Trophoblast cell (in vitro differentiated cells and primary cell): ENCODE data around the gene PDRG1.

Experiments used
- DNase-seq, 2 donors: peaks; one replicate each; pipeline ENCODE4 v3.0.0-alpha.2; 2016
- H2AFZ ChIP-seq: 2 replicates; pipeline ENCODE4 v1.6.1; 2013; ENCODE audit warnings: low read length, moderate library complexity, mild to moderate bottlenecking; ENCODE audit not compliant: insufficient read depth, poor library complexity
- H2AK5ac ChIP-seq: 2 replicates; pipeline ENCODE4 v1.6.1; 2013; ENCODE audit warnings: mild to moderate bottlenecking, low read length
- H2BK120ac ChIP-seq: 2 replicates; pipeline ENCODE4 v1.6.1; 2013; ENCODE audit warnings: low read length, mild to moderate bottlenecking, moderate library complexity; ENCODE audit not compliant: insufficient read depth, poor library complexity
- H2BK12ac ChIP-seq: 2 replicates; pipeline ENCODE4 v1.6.1; 2013; ENCODE audit warnings: mild to moderate bottlenecking, low read length, moderate library complexity
- H2BK5ac ChIP-seq: 2 replicates; pipeline ENCODE4 v1.6.1; 2013; ENCODE audit warnings: low read length, low read depth, moderate library complexity, mild to moderate bottlenecking; ENCODE audit not compliant: poor library complexity
- H3K14ac ChIP-seq: 2 replicates; pipeline ENCODE4 v1.6.1; 2013; ENCODE audit warnings: mild to moderate bottlenecking, low read length
- H3K18ac ChIP-seq: 2 replicates; pipeline ENCODE4 v1.6.1; 2013; ENCODE audit warnings: mild to moderate bottlenecking, low read length
- H3K23ac ChIP-seq: 2 replicates; pipeline ENCODE4 v1.6.1; 2013; ENCODE audit warnings: low read length
- H3K27ac ChIP-seq: 2 replicates; pipeline ENCODE4 v1.5.1; 2013; ENCODE audit warnings: low read depth, mild to moderate bottlenecking, inconsistent platforms, low read length, moderate library complexity
- H3K27me3 ChIP-seq: 2 replicates; pipeline ENCODE4 v1.6.1; 2013; ENCODE audit warnings: inconsistent platforms, mild to moderate bottlenecking, low read length, moderate library complexity; ENCODE audit not compliant: insufficient read depth
- H3K36me3 ChIP-seq, 2 experiments: 1 replicate in 1 of 2; 2 replicates in 1 of 2; pipeline ENCODE4 v1.6.1; 2013; ENCODE audit warnings: low read length in 2 of 2, mild to moderate bottlenecking in 2 of 2, moderate library complexity in 1 of 2; ENCODE audit not compliant: insufficient read depth in 2 of 2, control insufficient read depth in 1 of 2
- H3K4ac ChIP-seq: 2 replicates; pipeline ENCODE4 v1.6.1; 2013; ENCODE audit warnings: low read depth, mild to moderate bottlenecking, low read length, moderate library complexity
- H3K4me1 ChIP-seq, 2 experiments: 1 replicate in 1 of 2; 2 replicates in 1 of 2; pipeline ENCODE4 v1.6.1; 2013; ENCODE audit warnings: low read length in 2 of 2, mild to moderate bottlenecking in 2 of 2, moderate library complexity in 1 of 2; ENCODE audit not compliant: insufficient read depth in 2 of 2, control insufficient read depth in 1 of 2
- H3K4me2 ChIP-seq: 2 replicates; pipeline ENCODE4 v1.6.1; 2013; ENCODE audit warnings: inconsistent platforms, mild to moderate bottlenecking, low read length, moderate library complexity
- H3K4me3 ChIP-seq: 2 replicates; pipeline ENCODE4 v1.5.1; 2013; ENCODE audit warnings: mild to moderate bottlenecking, low read depth, low read length, inconsistent platforms
- H3K79me1 ChIP-seq: one replicate; pipeline ENCODE4 v1.6.1; 2013; ENCODE audit warnings: low read length
- H3K79me2 ChIP-seq: 2 replicates; pipeline ENCODE4 v1.6.1; 2013; ENCODE audit warnings: low read length, mild to moderate bottlenecking; ENCODE audit not compliant: control insufficient read depth, insufficient read depth, poor library complexity
- H3K9ac ChIP-seq: 2 replicates; pipeline ENCODE4 v1.6.1; 2013; ENCODE audit warnings: mild to moderate bottlenecking, low read length
- H3K9me3 ChIP-seq: 2 replicates; pipeline ENCODE4 v1.6.1; 2013; ENCODE audit warnings: low read depth, mild to moderate bottlenecking, control low read depth, inconsistent platforms, low read length; ENCODE audit not compliant: insufficient read depth
- H4K12ac ChIP-seq: 2 replicates; pipeline ENCODE4 v1.6.1; 2013; ENCODE audit warnings: low read depth, mild to moderate bottlenecking, low read length, moderate library complexity
- H4K8ac ChIP-seq: 2 replicates; pipeline ENCODE4 v1.6.1; 2013; ENCODE audit warnings: low read depth, mild to moderate bottlenecking, low read length, moderate library complexity
- H4K91ac ChIP-seq: one replicate; pipeline ENCODE4 v1.6.1; 2013; ENCODE audit warnings: low read depth, mild to moderate bottlenecking, low read length, moderate library complexity
- WGBS: extraction: QIAGEN DNeasy Blood & Tissue Kit; methylation state at CpG from one replicate; pipeline ENCODE4 v1.1.7; 2013; ENCODE audit warnings: missing lambda C conversion rate; ENCODE audit not compliant: insufficient read length, insufficient coverage; ENCODE audit errors: extremely low coverage; 5-methylcytosine and 5-hydroxymethylcytosine counted together

The PDRG1 gene

GRCh38 chr20:31939661-31940060 lies 12.2 kb downstream of the PDRG1 start:
- Histone ChIP-seq H3K9ac (no peak overlapping the region), H3K23ac (no peak overlapping the region), H4K91ac (no peak overlapping the region), H3K14ac (no peak overlapping the region), H3K4ac (no peak overlapping the region), H4K8ac (no peak overlapping the region), H3K4me2 (no peak overlapping the region), H3K27me3 (no peaks in the 10 kb centered on the region), H2BK12ac (no peak overlapping the region), H3K4me1 (no peaks in the 10 kb centered on the region), H4K12ac (no peak overlapping the region), H3K36me3 (peaks cover 3 to 7% of the 10 kb centered on the region in 2 experiments), H2BK5ac (no peak overlapping the region), H2BK120ac (no peak overlapping the region), H3K79me2 (no peaks in the 10 kb centered on the region), H2AK5ac (no peak overlapping the region), H3K27ac (no peak overlapping the region), H3K18ac (no peak overlapping the region), H3K79me1 (no peaks in the 10 kb centered on the region), H3K4me3 (no peak overlapping the region), H2AFZ (no peak overlapping the region), H3K9me3 (peaks cover 2% of the 10 kb centered on the region)
- no CpG with 5 or more reads among the region's 2 CpGs for WGBS
- DNase-seq = no peak

- Histone ChIP-seq H3K79me2 (no peaks in the 10 kb centered on the region), H2BK120ac (no peak overlapping the region), H4K12ac (no peak overlapping the region), H3K18ac (no peak overlapping the region), H3K4ac (no peak overlapping the region), H2BK5ac (no peak overlapping the region), H4K8ac (no peak overlapping the region), H3K4me2 (no peak overlapping the region), H2AK5ac (no peak overlapping the region), H2BK12ac (no peak overlapping the region), H3K4me3 (no peak overlapping the region), H2AFZ (no peak overlapping the region), H3K9me3 (peaks cover 2% of the 10 kb centered on the region), H3K9ac (no peak overlapping the region), H3K4me1 (no peaks in the 10 kb centered on the region), H3K14ac (no peak overlapping the region), H4K91ac (no peak overlapping the region), H3K79me1 (no peaks in the 10 kb centered on the region), H3K23ac (no peak overlapping the region), H3K27me3 (no peaks in the 10 kb centered on the region), H3K27ac (no peak overlapping the region), H3K36me3 (peaks cover 0 to 3% of the 10 kb centered on the region in 2 experiments)
- no CpG with 5 or more reads among the region's 1 CpG for WGBS
- no peak for DNase-seq
These were observed 14.0 kb downstream of the PDRG1 start for GRCh38 chr20:31937820-31938219.

DNA sequence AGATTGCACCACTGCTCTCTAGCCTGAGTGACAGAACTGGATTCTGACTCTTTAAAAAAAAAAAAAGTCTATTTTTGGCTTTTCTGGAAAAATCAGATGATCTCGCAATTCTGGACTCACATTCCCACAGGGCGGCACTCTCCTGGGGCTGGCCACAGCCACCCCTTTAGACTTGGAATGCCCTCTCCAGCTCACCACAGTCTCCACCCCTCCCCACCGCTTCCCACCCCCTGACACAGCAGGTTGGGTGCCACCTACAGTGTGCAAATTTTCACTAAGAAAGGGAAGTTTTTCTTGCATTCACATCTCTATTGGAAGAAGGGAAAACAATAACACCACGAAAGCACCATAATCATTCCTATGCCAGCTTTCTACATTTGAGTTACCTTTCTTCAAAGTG lies 15.4 kb downstream of the PDRG1 start:
- no peak for DNase-seq
- H4K12ac ChIP-seq = no peak overlapping the region
- H3K79me1 ChIP-seq = no peaks in the 10 kb centered on the region
- H2BK120ac ChIP-seq = no peak overlapping the region
- no peak overlapping the region for H2AFZ ChIP-seq
- no peak overlapping the region for H3K23ac ChIP-seq
- no peak overlapping the region for H4K91ac ChIP-seq
- H3K27ac ChIP-seq = no peak overlapping the region
- WGBS = no CpG with 5 or more reads among the region's 4 CpGs
- H3K9ac ChIP-seq = no peak overlapping the region
- H3K4me2 ChIP-seq = no peak overlapping the region
- peaks cover 2% of the 10 kb centered on the region for H3K9me3 ChIP-seq
- H3K4me1 ChIP-seq = no peaks in the 10 kb centered on the region
- H3K79me2 ChIP-seq = no peaks in the 10 kb centered on the region
- H3K4ac ChIP-seq = no peak overlapping the region
- no peak overlapping the region for H3K14ac ChIP-seq
- no peak overlapping the region for H3K4me3 ChIP-seq
- no peak overlapping the region for H2BK5ac ChIP-seq
- no peak overlapping the region for H4K8ac ChIP-seq
- H2AK5ac ChIP-seq = no peak overlapping the region
- H3K18ac ChIP-seq = no peak overlapping the region
- H3K36me3 ChIP-seq = no peaks in the 10 kb centered on the region
- no peaks in the 10 kb centered on the region for H3K27me3 ChIP-seq
- H2BK12ac ChIP-seq = no peak overlapping the region

GRCh38 chr20:31934968-31935764 lies 16.7 kb downstream of the PDRG1 start:
- no peaks in the 10 kb centered on the region for H3K36me3 ChIP-seq
- peaks cover 4% of the 10 kb centered on the region for H3K9me3 ChIP-seq
- H3K23ac ChIP-seq = no peak overlapping the region
- H2AFZ ChIP-seq = no peak overlapping the region
- H3K4ac ChIP-seq = no peak overlapping the region
- H3K9ac ChIP-seq = no peak overlapping the region
- no peak overlapping the region for H3K4me3 ChIP-seq
- H3K79me2 ChIP-seq = no peaks in the 10 kb centered on the region
- no peak overlapping the region for H2AK5ac ChIP-seq
- H3K27ac ChIP-seq = no peak overlapping the region
- no peak overlapping the region for H3K14ac ChIP-seq
- no peak overlapping the region for H4K8ac ChIP-seq
- H4K12ac ChIP-seq = no peak overlapping the region
- no peak for DNase-seq
- H2BK12ac ChIP-seq = no peak overlapping the region
- no CpG with 5 or more reads among the region's 8 CpGs for WGBS
- no peak overlapping the region for H3K4me2 ChIP-seq
- no peak overlapping the region for H4K91ac ChIP-seq
- no peak overlapping the region for H2BK5ac ChIP-seq
- H3K79me1 ChIP-seq = no peaks in the 10 kb centered on the region
- no peaks in the 10 kb centered on the region for H3K27me3 ChIP-seq
- no peak overlapping the region for H2BK120ac ChIP-seq
- H3K18ac ChIP-seq = no peak overlapping the region
- no peaks in the 10 kb centered on the region for H3K4me1 ChIP-seq
